K562 (cell line): ENCODE results near the gene COQ3. TPM values are rescaled to one million over a fixed set of nuclear protein-coding genes. Genes with fewer than 3 reads are reported as not detected.
A peak's percentile ranks its signal among the peaks of the same experiment; 100 is the strongest.

Experiments used
- C11orf30 ChIP-seq: fragments of 450-650 bp; IDR thresholded peaks from 2 replicates; pipeline ENCODE4 v1.6.1; 2016; ENCODE audit warnings: low read depth, mild to moderate bottlenecking
- EP300 ChIP-seq: IDR thresholded peaks from 2 replicates; pipeline ENCODE4 v1.6.1; 2012; ENCODE audit warnings: low read length, improper control_type of control experiment
- RAD21 ChIP-seq, 2 experiments: fragments of 250-450 bp in 1 of 2; fragments of 450-650 bp in 1 of 2; sonication (Bioruptor Pico) in 1 of 2; formaldehyde crosslinking in 1 of 2; IDR thresholded peaks in 1 of 2; conservative IDR thresholded peaks in 1 of 2; 2 replicates each; pipeline versions ENCODE4 v1.4.0 to v1.8.0; 2020 to 2022; ENCODE audit warnings: mild to moderate bottlenecking in 2 of 2, moderate library complexity in 1 of 2
- REST ChIP-seq, 2 experiments: fragments of 450-650 bp; formaldehyde crosslinking in 1 of 2; IDR thresholded peaks; 2 replicates each; pipeline versions ENCODE4 v1.4.0 to v1.6.1; 2014 to 2020; ENCODE audit warnings: mild to moderate bottlenecking in 2 of 2, borderline replicate concordance in 1 of 2, low read depth in 1 of 2
- polyA plus RNA-seq, 8 experiments: library from polyadenylated mRNA; depleted of rRNA in 4 of 8; stranded (reverse) in 5 of 8; unstranded in 3 of 8; fragments of >200 nt; fragmentation: Nextera tagmentation in 2 of 8; fragmentation: Illumina TruSeq in 1 of 8; extraction: Ambion mirVana in 2 of 8; extraction: Trizol in 1 of 8; gene quantifications; 2 replicates each; pipeline versions ENCODE4 v1.2.1 to v1.2.3, GENCODE V29; 2011 to 2014; ENCODE audit warnings: inconsistent platforms in 1 of 8, missing spikeins in 1 of 8
- total RNA-seq, 7 experiments: library from RNA; depleted of rRNA in 6 of 7; stranded (reverse); fragments of >200 nt in 6 of 7; fragmentation: Illumina TruSeq in 2 of 7; extraction: Trizol in 2 of 7; gene quantifications; 2 replicates each; pipeline versions ENCODE4 v1.2.1 to v1.2.3, GENCODE V29; 2011 to 2021; ENCODE audit warnings: low replicate concordance in 1 of 7

COQ3 gene
- total and polyA plus RNA-seq, 9 of the 15 experiments (the other 6 are each of a cell fraction or from before 2014, with no cell fraction given): 16.9 to 137 (median 33.9) TPM

- TF ChIP-seq EP300 (no peak), C11orf30 (no peak), RAD21 (CRISPR knock-in tag; conservative IDR thresholded peaks at IDR 0.05 in 1 of 2, IDR thresholded peaks at IDR 0.05 in 1 of 2) (peak; percentile 61 to 83), REST (IDR thresholded peaks at IDR 0.05; ENCODE audit: borderline replicate concordance) (peak; percentile 51; the same call in 1 of the 2 replicates), REST (CRISPR knock-in tag; IDR thresholded peaks at IDR 0.05; ENCODE audit: low read depth) (no peak)
- TF ChIP-seq, all 486 proteins: peak for 5
Observed at GRCh38 chr6:99334526-99335127, 59.4 kb downstream of the COQ3 start (continued).
